Astrocyte (in vitro differentiated cells and primary cell): ENCODE results near the gene PRSS33.

Source experiments
- CTCF ChIP-seq: IDR thresholded peaks from 2 replicates; pipeline ENCODE4 v1.5.1; 2011; ENCODE audit warnings: low read depth, mild to moderate bottlenecking, inconsistent platforms, low read length, moderate library complexity; ENCODE audit not compliant: insufficient read depth
- EZH2 ChIP-seq: IDR thresholded peaks from 2 replicates; pipeline ENCODE4 v1.6.1; 2012; ENCODE audit warnings: mild to moderate bottlenecking, low read length, inconsistent platforms; ENCODE audit not compliant: insufficient read depth

GRCh38 chr16:2779978-2780898 lies 7.1 kb downstream of the PRSS33 start:
- TF ChIP-seq CTCF (no peak), EZH2 (no peak)
